C4-2B (cell line): ENCODE results near the gene NHLH1.

Experiments used
- CTCF ChIP-seq: fragments of 450-650 bp; conservative IDR thresholded peaks from 2 replicates; pipeline ENCODE4 v1.5.1; 2017; ENCODE audit warnings: mild to moderate bottlenecking
- ZFX ChIP-seq: fragments of 450-650 bp; IDR thresholded peaks from 2 replicates; pipeline ENCODE4 v1.6.1; 2017

GRCh38 chr1:160375788-160376524, 9.1 kb downstream of the NHLH1 start:
- no peak for TF ChIP-seq CTCF
- TF ChIP-seq ZFX, result no peak
